Prostate gland (tissue), 2 donors: ENCODE data around the gene ZNF45. TPM values are rescaled to one million over a fixed set of nuclear protein-coding genes. Genes with fewer than 3 reads are reported as not detected.
"Not testable (repeated sequence)": the region's sequence is repeated elsewhere in the genome, so short reads cannot be mapped to it uniquely, and the experiment has no call there.

Source experiments
- DNase-seq: peaks from one replicate; pipeline ENCODE4 v3.0.0-alpha.2; 2019; ENCODE audit warnings: low spot score
- H3K27ac ChIP-seq, 2 donors: fragments of 200-600 bp; sonication (generic); 2 replicates each; pipeline ENCODE4 v1.5.1; 2017 to 2019
- H3K27me3 ChIP-seq: fragments of 200-600 bp; sonication (generic); replicated peaks from 2 replicates; pipeline ENCODE4 v1.5.1; 2019; ENCODE audit not compliant: insufficient read depth
- H3K36me3 ChIP-seq, 2 donors: fragments of 200-600 bp; sonication (generic); 1 replicate in 1 of 2; 2 replicates in 1 of 2; pipeline versions ENCODE4 v1.5.1 to v1.8.1; 2017 to 2019
- H3K4me1 ChIP-seq: fragments of 200-600 bp; sonication (generic); replicated peaks from 2 replicates; pipeline ENCODE4 v1.5.1; 2019
- H3K4me3 ChIP-seq, 2 donors: fragments of 200-600 bp; sonication (generic); 2 replicates each; pipeline ENCODE4 v1.5.1; 2017 to 2019
- H3K9me3 ChIP-seq: fragments of 200-600 bp; sonication (generic); 2 replicates; pipeline ENCODE4 v1.5.1; 2017
- POLR2A ChIP-seq: fragments of 450-650 bp; IDR thresholded peaks from one replicate; pipeline ENCODE4 v1.6.1; 2016; ENCODE audit warnings: antibody characterized with exemption, mild to moderate bottlenecking
- POLR2AphosphoS5 ChIP-seq: sonication (generic); formaldehyde crosslinking; IDR thresholded peaks from one replicate; pipeline ENCODE4 v1.6.1; 2017; ENCODE audit warnings: antibody characterized with exemption
- WGBS: methylation state at CpG from one replicate; pipeline ENCODE4 v1.1.5; 2018; 5-methylcytosine and 5-hydroxymethylcytosine counted together
- intact Hi-C: fragments of 100-400 bp; cut with DNase I; formaldehyde crosslinking; loops from one replicate; pipeline ENCODE4 v1.14.2; 2022
- small RNA-seq, 2 donors: library from RNA; depleted of rRNA; stranded (forward); fragments of <200 nt; gene quantifications; one replicate each; pipeline ENCODE3, GENCODE V24; 2016
- total RNA-seq, 2 donors: library from RNA; depleted of rRNA; stranded (reverse); fragments of >200 nt; gene quantifications; one replicate each; pipeline ENCODE4 v1.1.0, GENCODE V29; 2016
- TF ChIP-seq, protein P1 (sequence below), 4 experiments: fragments of 200-600 bp in 2 of 4; fragments of 450-650 bp in 2 of 4; sonication (generic) in 2 of 4; IDR thresholded peaks; 1 replicate in 3 of 4; 2 replicates in 1 of 4; pipeline ENCODE4 v1.5.1; 2016 to 2019; ENCODE audit warnings: antibody characterized with exemption in 4 of 4, mild to moderate bottlenecking in 2 of 4, moderate library complexity in 2 of 4

Gene ZNF45
- total RNA-seq, 2 donors from 2014 or later: 14.5 to 17.0 TPM

- H3K4me1 ChIP-seq: no peaks in the 10 kb centered on the region
- DNase-seq: no peak
- H3K4me3 ChIP-seq: no peak overlapping the region
- no peaks in the 10 kb centered on the region for H3K36me3 ChIP-seq
- TF ChIP-seq, protein P1, sequence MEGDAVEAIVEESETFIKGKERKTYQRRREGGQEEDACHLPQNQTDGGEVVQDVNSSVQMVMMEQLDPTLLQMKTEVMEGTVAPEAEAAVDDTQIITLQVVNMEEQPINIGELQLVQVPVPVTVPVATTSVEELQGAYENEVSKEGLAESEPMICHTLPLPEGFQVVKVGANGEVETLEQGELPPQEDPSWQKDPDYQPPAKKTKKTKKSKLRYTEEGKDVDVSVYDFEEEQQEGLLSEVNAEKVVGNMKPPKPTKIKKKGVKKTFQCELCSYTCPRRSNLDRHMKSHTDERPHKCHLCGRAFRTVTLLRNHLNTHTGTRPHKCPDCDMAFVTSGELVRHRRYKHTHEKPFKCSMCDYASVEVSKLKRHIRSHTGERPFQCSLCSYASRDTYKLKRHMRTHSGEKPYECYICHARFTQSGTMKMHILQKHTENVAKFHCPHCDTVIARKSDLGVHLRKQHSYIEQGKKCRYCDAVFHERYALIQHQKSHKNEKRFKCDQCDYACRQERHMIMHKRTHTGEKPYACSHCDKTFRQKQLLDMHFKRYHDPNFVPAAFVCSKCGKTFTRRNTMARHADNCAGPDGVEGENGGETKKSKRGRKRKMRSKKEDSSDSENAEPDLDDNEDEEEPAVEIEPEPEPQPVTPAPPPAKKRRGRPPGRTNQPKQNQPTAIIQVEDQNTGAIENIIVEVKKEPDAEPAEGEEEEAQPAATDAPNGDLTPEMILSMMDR (IDR thresholded peaks at IDR 0.05): no peak
- no peaks in the 10 kb centered on the region for H3K9me3 ChIP-seq
- no peaks in the 10 kb centered on the region for H3K27me3 ChIP-seq
- 93% methylated on average over 2 of the region's 2 CpGs for WGBS
- intact Hi-C loops: no loop called here
- H3K27ac ChIP-seq: no peak overlapping the region
These were observed 39.3 kb downstream of the ZNF45 start for GRCh38 chr19:43895727-43896308.

DNA sequence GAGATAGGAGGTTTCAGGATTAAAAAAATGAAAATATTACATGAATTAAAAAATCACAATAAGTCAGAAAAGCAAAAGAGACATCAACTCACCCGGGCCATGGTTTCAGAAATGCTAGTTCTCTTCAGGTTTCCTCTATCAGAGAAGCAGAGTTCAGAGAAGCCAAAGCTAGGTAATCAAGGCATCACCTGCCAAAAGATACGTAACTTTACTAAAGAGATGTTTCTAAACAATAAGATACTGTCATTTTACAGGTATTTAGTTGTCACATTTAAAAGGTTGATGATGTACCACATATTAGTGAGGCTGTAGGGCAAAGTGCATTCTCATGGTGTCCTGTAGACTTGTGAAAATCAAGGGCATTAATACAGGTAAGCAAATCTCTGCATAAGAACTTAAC lies 51.2 kb downstream of the ZNF45 start, which contains the start of gene ZNF404:
TSS of gene ZNF404 (minus strand) at position 101 of the 400 bp plus-strand sequence.
- Histone ChIP-seq H3K9me3 (no peaks in the 10 kb centered on the region), H3K4me1 (no peaks in the 10 kb centered on the region), H3K4me3 (no peak within 1 kb of the TSS), H3K27me3 (no peaks in the 10 kb centered on the region), H3K27ac (no peak within 1 kb of the TSS), H3K36me3 (no peaks in the 10 kb centered on the region)
- intact Hi-C loops: no loop called here
- TF ChIP-seq POLR2AphosphoS5 (no peak), POLR2A (no peak)
- TF ChIP-seq, protein P1 (IDR thresholded peaks at IDR 0.05): no peak
- no peak for DNase-seq
- 90% methylated on average over 2 of the region's 2 CpGs for WGBS

- H3K36me3 ChIP-seq: no peaks in the 10 kb centered on the region
- H3K9me3 ChIP-seq: no peaks in the 10 kb centered on the region
- no peaks in the 10 kb centered on the region for H3K4me1 ChIP-seq
- DNase-seq: no peak
- intact Hi-C loops: no loop called here
- no peaks in the 10 kb centered on the region for H3K27me3 ChIP-seq
- 93% methylated on average over 5 of the region's 5 CpGs for WGBS
- H3K27ac ChIP-seq: no peak overlapping the region
- TF ChIP-seq, protein P1 (IDR thresholded peaks at IDR 0.05): no peak
- TF ChIP-seq POLR2AphosphoS5 (no peak), POLR2A (no peak)
- no peak overlapping the region for H3K4me3 ChIP-seq
These were observed 54.6 kb downstream of the ZNF45 start for GRCh38 chr19:43880483-43880882.

DNA sequence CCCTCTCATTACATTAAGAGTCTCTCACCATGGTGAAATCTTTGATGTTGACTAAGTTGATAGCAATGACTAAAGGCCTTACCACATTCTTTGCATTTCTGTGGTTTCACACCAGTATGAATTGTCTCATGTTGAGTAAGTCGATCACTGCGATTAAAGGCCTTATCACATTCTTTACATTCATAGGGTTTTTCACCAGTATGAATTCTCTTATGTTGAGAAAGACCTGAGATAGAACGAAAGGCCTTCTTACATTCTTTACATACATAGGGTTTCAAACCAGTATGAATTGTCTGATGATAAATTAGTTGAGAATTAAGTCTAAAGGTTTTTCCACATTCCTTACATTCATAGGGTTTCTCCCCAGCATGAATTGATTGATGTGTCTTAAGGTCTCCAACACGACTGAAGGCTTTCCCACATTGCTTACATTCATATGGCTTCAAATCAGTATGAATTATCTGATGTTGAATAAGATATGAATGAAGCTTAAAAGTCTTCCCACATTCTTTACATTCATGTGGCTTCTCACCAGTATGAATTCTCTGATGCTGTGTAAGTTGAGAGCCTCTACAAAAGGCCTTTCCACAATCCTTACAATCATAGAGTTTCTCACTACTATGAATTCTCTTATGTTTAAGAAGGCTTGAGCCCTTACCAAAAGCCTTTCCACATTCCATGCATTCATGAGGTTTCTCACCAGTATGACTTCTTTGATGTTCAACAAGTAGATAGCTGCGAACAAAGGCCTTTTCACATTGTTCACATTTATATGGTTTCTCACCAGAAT lies 62.3 kb downstream of the ZNF45 start:
- no peak for DNase-seq
- no peaks in the 10 kb centered on the region for H3K27me3 ChIP-seq
- 91% methylated on average over 5 of the region's 5 CpGs for WGBS
- no peaks in the 10 kb centered on the region for H3K4me1 ChIP-seq
- intact Hi-C loops: no loop called here
- H3K9me3 ChIP-seq: peaks cover 3% of the 10 kb centered on the region
- H3K4me3 ChIP-seq: no peak overlapping the region
- TF ChIP-seq POLR2AphosphoS5 (no peak), POLR2A (no peak)
- TF ChIP-seq, protein P1 (IDR thresholded peaks at IDR 0.05): no peak
- no peak overlapping the region for H3K27ac ChIP-seq
- H3K36me3 ChIP-seq: no peaks in the 10 kb centered on the region

- DNase-seq, H3K4me3 ChIP-seq, H3K4me1 ChIP-seq, H3K27ac ChIP-seq, H3K27me3 ChIP-seq, intact Hi-C loops, H3K36me3 ChIP-seq, H3K9me3 ChIP-seq: not testable (repeated sequence)
- 94% methylated on average over 28 of the region's 28 CpGs for WGBS
These were observed 68.2 kb downstream of the ZNF45 start for GRCh38 chr19:43866923-43867322.

Small RNAs within 50 kb of the gene (small RNA-seq; reads per million reads assigned to genes)
- 0 reads per million in 2 donors for gene AC006213.5

Other genes with a start within 250 kb of the ZNF45 start
- gene IRGC, start 219.2 kb downstream of the ZNF45 start, total RNA-seq: 10 to 100 TPM in 1 of 2 donors, not detected in 1; 15.7 TPM
- gene SMG9, start 180.3 kb downstream of the ZNF45 start, total RNA-seq: 10 to 100 TPM; 22.9 to 45.1 TPM
- 10 to 100 TPM; 65.1 to 86.1 TPM for gene KCNN4, start 154.3 kb downstream of the ZNF45 start, total RNA-seq
- 1 to 10 TPM; 2.7 to 6.2 TPM for gene LYPD5, start 132.8 kb downstream of the ZNF45 start, total RNA-seq
- gene ZNF283, start 108.0 kb downstream of the ZNF45 start, total RNA-seq: 1 to 10 TPM; 5.8 to 8.9 TPM
- 1 to 10 TPM; 2.6 to 2.7 TPM for gene ZNF404, start 51.3 kb downstream of the ZNF45 start, total RNA-seq
- 1 to 10 TPM; 7.6 to 8.0 TPM for gene ZNF221, start 15.9 kb upstream of the ZNF45 start, total RNA-seq
- 1 to 10 TPM; 8.0 to 9.9 TPM for gene ZNF155, start 48.9 kb upstream of the ZNF45 start, total RNA-seq
- gene ZNF230, start 67.7 kb upstream of the ZNF45 start, total RNA-seq: 1 to 10 TPM; 2.6 to 3.5 TPM
- gene ZNF222, start 90.1 kb upstream of the ZNF45 start, total RNA-seq: 1 to 10 TPM; 3.7 to 6.1 TPM
- 10 to 100 TPM in 1 of 2 donors, 1 to 10 TPM in 1; 9.1 to 10.6 TPM for gene ZNF223, start 116.8 kb upstream of the ZNF45 start, total RNA-seq
- gene ZNF284, start 136.9 kb upstream of the ZNF45 start, total RNA-seq: 1 to 10 TPM; 1.3 to 1.8 TPM
- gene ZNF224, start 159.1 kb upstream of the ZNF45 start, total RNA-seq: 10 to 100 TPM; 15.7 to 27.4 TPM
- gene ZNF225, start 178.1 kb upstream of the ZNF45 start, total RNA-seq: 1 to 10 TPM; 3.0 to 4.9 TPM
- 1 to 10 TPM; 5.6 to 7.0 TPM for gene ZNF234, start 206.3 kb upstream of the ZNF45 start, total RNA-seq
- gene ZNF226, start 229.8 kb upstream of the ZNF45 start, total RNA-seq: 10 to 100 TPM; 35.9 to 48.4 TPM